Measurements from ENCODE around the gene TACC2. TPM values are rescaled to one million over a fixed set of nuclear protein-coding genes. Genes with fewer than 3 reads are reported as not detected.

Gene TACC2
- total RNA-seq, 1 experiment from 2014 or later: 7.3 TPM

GRCh38 chr10:122246830-122247520 lies 258.0 kb downstream of the TACC2 start:
- DNase-seq (ENCODE audit: low read depth): no peak

- no peak for DNase-seq (ENCODE audit: low read depth)
Observed at GRCh38 chr10:122248356-122249302, 259.7 kb downstream of the TACC2 start.

GRCh38 chr10:122249303-122249850 lies 260.4 kb downstream of the TACC2 start:
- no peak for DNase-seq (ENCODE audit: low read depth)

GRCh38 chr10:122249991-122250750 lies 261.2 kb downstream of the TACC2 start:
- no peak for DNase-seq (ENCODE audit: low read depth)

- DNase-seq (ENCODE audit: low read depth): no peak
Observed at GRCh38 chr10:122251459-122252255, 262.7 kb downstream of the TACC2 start.

GRCh38 chr10:122252805-122253204 lies 263.8 kb downstream of the TACC2 start:
- DNase-seq (ENCODE audit: low read depth): no peak

- no peak for DNase-seq (ENCODE audit: low read depth)
Observed at GRCh38 chr10:122253605-122254004, 264.6 kb downstream of the TACC2 start.

- no peak for DNase-seq (ENCODE audit: low read depth)
Observed at GRCh38 chr10:122254831-122255230, 265.9 kb downstream of the TACC2 start.

GRCh38 chr10:122255509-122256301 lies 266.7 kb downstream of the TACC2 start:
- DNase-seq (ENCODE audit: low read depth): no peak

GRCh38 chr10:122257041-122257440 lies 268.1 kb downstream of the TACC2 start:
- no peak for DNase-seq (ENCODE audit: low read depth)

GRCh38 chr10:122258136-122259074 lies 269.4 kb downstream of the TACC2 start:
- DNase-seq (ENCODE audit: low read depth): peak; percentile 40

- no peak for DNase-seq (ENCODE audit: low read depth)
Observed at GRCh38 chr10:122259075-122259466, 270.1 kb downstream of the TACC2 start.

GRCh38 chr10:122261584-122261983 lies 272.6 kb downstream of the TACC2 start:
- no peak for DNase-seq (ENCODE audit: low read depth)

- DNase-seq (ENCODE audit: low read depth): peak; percentile 83
Observed at GRCh38 chr10:122263971-122264370, 275.0 kb downstream of the TACC2 start.

- peak; percentile 42 for DNase-seq (ENCODE audit: low read depth)
Observed at GRCh38 chr10:122264436-122264835, 275.5 kb downstream of the TACC2 start.

- no peak for DNase-seq (ENCODE audit: low read depth)
Observed at GRCh38 chr10:122264931-122265330, 276.0 kb downstream of the TACC2 start.

GRCh38 chr10:122265896-122266295 lies 276.9 kb downstream of the TACC2 start:
- no peak for DNase-seq (ENCODE audit: low read depth)

GRCh38 chr10:122267849-122268737 lies 279.1 kb downstream of the TACC2 start:
- DNase-seq (ENCODE audit: low read depth): peak; percentile 36
